GM19025 (cell line): ENCODE results near the gene XYLT2.
"Not testable (repeated sequence)": the region's sequence is repeated elsewhere in the genome, so short reads cannot be mapped to it uniquely, and the experiment has no call there.

Experiments
- ATAC-seq: cut with Tn5 transposase; IDR thresholded peaks from one replicate; pipeline ENCODE4 v1.9.1; 2021; ENCODE audit warnings: mild to moderate bottlenecking, low read depth, moderate library complexity; ENCODE audit not compliant: unreplicated experiment

XYLT2 gene

GRCh38 chr17:50381920-50382319, 36.0 kb downstream of the XYLT2 start:
- ATAC-seq, result no peak

DNA sequence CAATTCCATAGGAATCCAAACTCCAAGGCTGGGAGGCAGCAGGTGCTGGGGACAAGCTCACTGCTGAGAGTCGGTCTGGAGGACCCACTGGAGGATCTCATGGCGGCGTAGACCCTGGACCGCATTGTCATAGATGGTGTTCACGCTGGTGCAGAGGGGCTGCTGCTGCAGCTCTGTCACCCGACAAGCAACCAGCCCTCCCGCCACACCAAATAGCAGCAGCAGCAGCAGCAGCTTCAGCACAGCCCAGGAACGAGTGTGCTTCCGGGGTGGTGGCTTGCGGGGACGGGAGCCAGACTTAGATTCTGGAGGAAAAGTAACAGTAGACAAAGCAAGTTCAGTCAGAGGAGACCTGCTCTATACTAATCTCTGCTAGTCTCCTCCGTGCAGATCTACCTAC, 37.0 kb downstream of the XYLT2 start:
- no peak for ATAC-seq

- no peak for ATAC-seq
Observed at GRCh38 chr17:50386510-50386909, 40.6 kb downstream of the XYLT2 start.

- no peak for ATAC-seq
Observed at GRCh38 chr17:50388728-50389127, 42.8 kb downstream of the XYLT2 start.

DNA sequence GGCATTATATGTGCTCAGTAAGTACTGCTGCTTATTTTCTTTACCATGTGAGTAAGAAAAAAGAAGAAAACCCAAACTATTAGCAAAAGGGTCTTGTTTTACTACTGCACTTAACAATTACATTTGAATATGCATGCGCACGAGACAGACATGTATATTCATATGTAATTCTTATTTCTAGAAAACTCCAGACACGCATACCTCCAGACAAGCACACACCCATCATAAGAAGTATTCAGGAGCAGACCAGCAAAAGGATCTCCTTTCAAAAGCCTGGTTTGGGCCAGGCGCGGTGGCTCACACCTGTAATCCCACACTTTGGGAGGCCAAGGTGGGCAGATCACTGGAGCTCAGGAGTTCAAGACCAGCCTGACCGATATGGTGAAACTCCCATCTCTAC, 43.6 kb downstream of the XYLT2 start:
- ATAC-seq, result no peak

GRCh38 chr17:50392621-50393020, 46.7 kb downstream of the XYLT2 start:
- ATAC-seq, result no peak

DNA sequence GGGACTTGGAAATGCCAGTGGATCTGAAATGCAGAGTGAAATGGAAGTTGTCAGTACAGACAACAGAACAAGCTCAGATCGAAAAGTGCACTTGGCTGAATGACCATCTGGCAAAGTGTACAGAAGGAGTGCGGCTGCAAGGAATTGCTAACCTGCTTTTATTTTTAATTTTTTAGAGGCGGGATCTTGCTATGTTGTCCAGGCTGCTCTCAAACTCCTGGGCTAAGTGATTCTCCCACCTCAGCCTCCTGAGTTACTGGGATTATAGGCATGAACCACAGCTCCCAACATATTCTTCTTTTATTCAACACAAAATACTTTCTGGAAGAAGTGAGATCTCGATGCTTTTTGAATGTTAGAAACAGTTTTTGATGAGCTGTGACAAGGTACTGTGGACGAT, 47.8 kb downstream of the XYLT2 start:
- no peak for ATAC-seq

DNA sequence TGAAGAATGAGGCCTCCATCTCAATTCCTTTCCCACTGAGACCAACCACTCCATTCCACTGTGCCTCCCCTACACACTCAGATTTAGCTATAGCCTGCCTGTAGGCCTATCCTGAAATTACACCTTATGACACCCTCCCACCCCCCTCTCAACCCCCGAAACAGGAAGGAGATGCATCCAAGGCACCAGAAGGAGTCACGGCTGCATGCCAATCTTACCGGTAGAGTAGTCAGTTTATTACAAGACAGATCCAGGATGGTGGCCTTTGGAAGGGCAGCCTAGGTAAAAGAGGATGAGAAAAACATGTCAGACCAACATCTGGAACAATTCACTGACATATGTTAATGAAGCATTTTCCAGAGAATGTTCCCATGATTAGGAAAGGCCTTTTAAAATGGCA, 48.8 kb downstream of the XYLT2 start:
- ATAC-seq, result no peak

DNA sequence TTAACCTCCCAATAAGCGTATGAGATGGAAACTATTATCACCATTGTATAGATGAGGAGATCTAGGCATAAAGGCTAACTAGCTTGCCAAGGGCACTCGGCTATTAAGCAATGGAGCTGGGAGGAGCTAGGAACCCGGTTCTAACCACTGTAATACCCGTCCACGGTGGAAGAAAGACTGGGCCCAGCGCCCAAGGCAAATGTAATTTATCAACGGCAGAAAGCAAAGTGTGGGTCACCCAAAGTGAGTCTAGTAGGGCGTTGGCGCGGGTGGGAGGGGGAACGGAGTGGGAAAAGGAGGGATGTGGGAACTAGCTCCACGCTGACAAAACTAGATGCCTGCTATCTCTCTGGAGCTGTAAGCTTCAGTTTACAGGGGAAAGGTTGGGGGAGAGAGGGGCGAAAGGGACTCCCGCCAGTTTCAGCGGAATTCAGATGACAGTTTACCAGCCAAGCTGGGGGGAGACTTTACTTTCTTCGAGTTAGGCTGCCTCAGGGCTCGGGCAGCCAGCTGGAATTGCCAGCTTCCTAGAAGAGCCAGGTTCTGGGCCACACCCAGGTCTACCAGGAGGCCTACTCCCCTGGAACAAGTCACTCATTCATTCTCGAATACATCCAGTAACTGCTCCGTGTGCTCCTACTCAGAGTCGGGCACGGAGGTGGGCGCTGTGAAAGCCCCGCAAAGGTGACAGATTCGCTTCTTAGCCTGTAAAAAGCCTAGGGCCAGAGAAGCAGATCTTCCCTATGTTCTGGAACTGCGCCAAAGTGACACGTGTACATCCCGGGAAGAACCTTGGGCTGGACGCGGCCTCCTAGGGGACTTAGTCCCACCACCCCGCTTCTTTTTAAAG, 50.6 kb downstream of the XYLT2 start:
- no peak for ATAC-seq

- ATAC-seq, result peak; percentile 95
Observed at GRCh38 chr17:50397111-50397918, 51.4 kb downstream of the XYLT2 start, which contains the start of gene LRRC59. Gene LRRC59 (minus strand): TSS chr17:50397523. CDS start chr17:50397317, 206 bp downstream.

DNA sequence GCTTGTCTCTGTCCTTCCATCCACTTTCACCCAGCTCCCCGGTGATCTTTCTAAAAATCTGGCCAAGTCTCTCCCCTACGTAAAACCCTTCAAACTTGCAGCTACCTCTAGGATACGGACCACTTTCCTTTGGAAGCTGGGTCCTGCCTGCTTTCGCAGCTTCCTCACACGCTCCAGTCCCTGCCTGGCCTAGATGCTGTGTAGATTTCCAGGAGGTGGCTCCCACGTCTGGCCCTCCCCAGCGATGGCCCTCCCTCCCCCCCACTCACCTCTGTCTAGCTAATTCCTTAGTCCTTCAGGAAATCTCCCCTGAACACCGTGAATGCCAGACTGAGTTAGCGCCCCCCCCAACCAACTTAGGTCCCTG, 52.0 kb downstream of the XYLT2 start:
- no peak for ATAC-seq

DNA sequence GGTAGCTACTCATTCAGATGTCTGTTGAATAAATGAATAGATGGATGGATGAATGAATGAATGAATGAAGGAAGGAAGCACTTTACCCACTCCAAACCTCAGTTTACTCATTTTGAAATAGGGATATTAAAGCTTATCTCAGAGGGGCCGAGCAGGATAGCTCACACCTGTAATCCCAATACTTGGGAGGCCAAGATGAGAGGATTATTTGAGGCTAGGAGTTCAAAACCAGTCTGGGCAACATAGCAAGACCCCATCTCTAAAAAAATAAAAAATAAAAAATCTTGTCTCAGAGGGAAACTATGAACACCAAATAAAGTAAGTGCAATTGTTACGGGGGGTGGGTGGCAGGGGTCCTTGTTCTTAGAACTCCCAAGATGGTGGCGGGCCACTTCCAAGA, 52.7 kb downstream of the XYLT2 start:
- not testable (repeated sequence) for ATAC-seq

- ATAC-seq, result not testable (repeated sequence)
Observed at GRCh38 chr17:50399591-50399990, 53.7 kb downstream of the XYLT2 start.

GRCh38 chr17:50405351-50405750, 59.4 kb downstream of the XYLT2 start:
- not testable (repeated sequence) for ATAC-seq

DNA sequence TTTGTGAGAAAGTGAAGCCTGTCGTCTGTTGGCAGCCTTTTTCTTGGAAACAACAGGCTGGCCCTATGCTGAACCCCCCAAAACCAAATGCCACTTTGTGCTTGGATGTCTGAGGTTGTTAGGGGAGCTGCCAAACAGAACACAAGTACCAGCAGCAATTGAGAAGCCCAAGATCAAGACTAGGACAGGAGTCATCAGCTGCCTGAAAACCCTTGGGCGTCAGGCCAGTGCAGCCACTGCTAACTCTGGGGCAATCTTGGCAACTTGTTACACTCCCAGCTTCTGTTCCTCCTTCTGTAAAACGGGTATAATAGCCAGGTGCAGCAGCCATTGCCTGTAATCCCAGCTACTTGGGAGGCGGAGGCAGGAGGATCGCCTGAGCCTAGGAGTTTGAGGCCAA, 60.7 kb downstream of the XYLT2 start:
- ATAC-seq, result no peak

DNA sequence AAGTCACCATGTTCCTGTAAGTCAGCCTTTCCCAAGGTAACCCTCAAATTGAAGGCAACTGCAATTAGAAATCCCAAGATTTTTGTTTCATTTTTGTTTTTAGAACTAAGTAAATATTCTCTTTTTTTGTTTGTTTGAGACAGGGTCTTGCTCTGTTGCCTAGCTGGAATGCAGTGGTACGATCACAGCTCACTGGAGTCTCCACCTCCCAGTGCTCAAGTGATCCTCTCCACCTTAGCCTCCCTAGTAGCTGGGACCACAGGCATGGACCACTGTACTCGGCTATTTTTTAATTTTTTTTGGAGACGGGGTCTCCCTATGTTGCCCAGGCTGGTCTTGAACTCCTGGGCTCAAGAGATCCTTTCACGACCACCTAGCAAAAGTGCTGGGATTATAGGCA, 62.0 kb downstream of the XYLT2 start:
- ATAC-seq, result no peak
